ENCODE measurements around the gene GAB2. TPM values are rescaled to one million over a fixed set of nuclear protein-coding genes. Genes with fewer than 3 reads are reported as not detected.
"Not testable (repeated sequence)": the region's sequence is repeated elsewhere in the genome, so short reads cannot be mapped to it uniquely, and the experiment has no call there.

The GAB2 gene
- total RNA-seq, 3 donors from 2014 or later: 1.9 to 3.2 (median 3.2) TPM

- Mint-ChIP-seq H3K27me3 (ENCODE audit: low read depth) (no peaks in the 10 kb centered on the region), H3K36me3 (ENCODE audit: insufficient read depth) (no peaks in the 10 kb centered on the region), H3K9me3 (peaks cover 7% of the 10 kb centered on the region), H3K4me3 (no peak overlapping the region), H3K4me1 (ENCODE audit: low read depth) (no peaks in the 10 kb centered on the region)
- ATAC-seq: no peak
- no peak for DNase-seq
These were observed 40.8 kb downstream of the GAB2 start for GRCh38 chr11:78376858-78377257.

- H3K9me3 Mint-ChIP-seq: peaks cover 7% of the 10 kb centered on the region
- no peaks in the 10 kb centered on the region for H3K27me3 Mint-ChIP-seq (ENCODE audit: low read depth)
- no peak overlapping the region for H3K4me3 Mint-ChIP-seq
- H3K36me3 Mint-ChIP-seq (ENCODE audit: insufficient read depth): no peaks in the 10 kb centered on the region
- ATAC-seq: no peak
- no peak for DNase-seq
- no peaks in the 10 kb centered on the region for H3K4me1 Mint-ChIP-seq (ENCODE audit: low read depth)
These were observed 42.7 kb downstream of the GAB2 start for GRCh38 chr11:78374917-78375316.

DNA sequence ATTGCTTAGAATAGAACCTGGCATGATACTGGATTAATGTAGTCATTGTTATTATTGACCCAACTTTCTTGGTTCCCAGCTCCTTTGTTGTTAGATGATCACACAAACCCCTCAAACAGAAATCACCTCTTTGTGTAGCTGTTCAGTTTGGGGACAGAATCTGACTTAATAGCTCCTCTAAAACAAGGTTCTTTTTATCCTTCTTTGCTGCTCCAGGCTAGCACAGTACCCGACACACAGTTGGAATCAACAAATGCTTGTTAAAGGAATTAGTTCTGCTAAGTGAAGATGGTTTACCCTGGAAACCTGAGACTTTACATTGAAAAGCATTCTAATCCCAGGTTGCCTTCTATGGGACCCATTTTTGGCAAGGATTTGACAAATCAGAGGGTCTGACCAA lies 43.9 kb downstream of the GAB2 start:
- no peak overlapping the region for H3K4me3 Mint-ChIP-seq
- DNase-seq: no peak
- no peaks in the 10 kb centered on the region for H3K4me1 Mint-ChIP-seq (ENCODE audit: low read depth)
- no peaks in the 10 kb centered on the region for H3K27me3 Mint-ChIP-seq (ENCODE audit: low read depth)
- H3K36me3 Mint-ChIP-seq (ENCODE audit: insufficient read depth): no peaks in the 10 kb centered on the region
- ATAC-seq: no peak
- H3K9me3 Mint-ChIP-seq: peaks cover 7% of the 10 kb centered on the region

DNA sequence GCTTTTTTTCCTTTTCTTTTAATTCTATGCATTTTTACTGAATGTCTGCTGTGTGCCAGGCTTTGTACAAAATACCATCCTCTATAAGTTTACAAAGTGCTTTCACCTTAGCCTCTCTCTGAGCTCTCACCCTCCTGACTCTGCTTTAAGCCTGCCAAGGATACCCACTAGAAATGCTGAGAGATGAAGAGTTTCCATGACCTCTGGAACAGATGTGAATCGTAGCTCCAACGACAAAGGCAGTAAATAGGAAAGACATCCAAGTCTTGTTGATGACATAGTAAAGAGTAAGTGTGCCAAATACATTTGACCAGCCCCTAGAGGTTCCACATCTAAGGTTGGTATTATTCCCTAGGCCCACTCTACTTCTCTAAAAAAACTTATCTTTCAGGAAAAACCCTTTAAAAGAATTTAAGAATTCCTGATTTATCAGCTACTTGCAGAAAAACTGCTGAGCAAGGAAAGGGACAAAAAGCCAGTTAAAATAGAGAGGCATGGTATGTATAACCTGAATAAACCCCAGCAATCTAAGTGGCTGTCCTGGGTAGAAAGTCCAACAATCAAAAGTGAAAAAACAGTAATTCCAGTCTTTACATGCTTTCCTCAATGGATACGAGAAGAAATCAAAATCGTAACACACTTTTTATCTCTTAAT lies 45.4 kb downstream of the GAB2 start:
- H3K36me3 Mint-ChIP-seq (ENCODE audit: insufficient read depth): no peaks in the 10 kb centered on the region
- DNase-seq (no peak), ATAC-seq (no peak)

GRCh38 chr11:78371221-78371891 lies 46.3 kb downstream of the GAB2 start:
- Mint-ChIP-seq H3K9me3 (peaks cover under 1% of the 10 kb centered on the region), H3K27me3 (ENCODE audit: low read depth) (no peaks in the 10 kb centered on the region), H3K4me1 (ENCODE audit: low read depth) (no peaks in the 10 kb centered on the region), H3K36me3 (ENCODE audit: insufficient read depth) (no peaks in the 10 kb centered on the region), H3K4me3 (no peak overlapping the region)
- ATAC-seq (no peak), DNase-seq (no peak)

More for the DNA sequence above, 45.4 kb downstream of the GAB2 start:
- peaks cover 7% of the 10 kb centered on the region for H3K9me3 Mint-ChIP-seq
- no peak overlapping the region for H3K4me3 Mint-ChIP-seq
- H3K27me3 Mint-ChIP-seq (ENCODE audit: low read depth): no peaks in the 10 kb centered on the region
- no peaks in the 10 kb centered on the region for H3K4me1 Mint-ChIP-seq (ENCODE audit: low read depth)

- Mint-ChIP-seq H3K9me3 (no peaks in the 10 kb centered on the region), H3K4me3 (no peak overlapping the region)
- ATAC-seq: no peak
These were observed 47.0 kb downstream of the GAB2 start for GRCh38 chr11:78370406-78371172.

DNA sequence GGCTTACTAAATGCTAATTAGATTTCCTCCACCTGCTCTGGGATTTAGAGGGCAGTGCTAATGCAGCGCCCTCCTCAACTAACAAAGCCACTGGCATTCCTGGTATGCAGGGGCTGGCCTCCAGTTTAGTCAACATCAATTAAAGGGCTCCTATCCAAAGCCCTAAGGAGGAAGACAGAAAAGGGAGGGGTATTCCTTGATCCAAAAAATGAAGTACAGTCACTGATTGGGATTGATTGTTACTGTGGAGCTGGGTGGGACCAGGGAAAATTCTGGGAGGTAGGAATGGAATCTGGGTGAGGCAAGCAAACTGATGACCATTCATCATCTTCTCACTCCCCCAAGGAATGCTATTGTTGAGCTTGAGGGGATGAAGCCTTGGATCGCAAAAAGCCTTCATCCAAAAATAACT lies 52.2 kb downstream of the GAB2 start:
- Mint-ChIP-seq H3K9me3 (no peaks in the 10 kb centered on the region), H3K36me3 (ENCODE audit: insufficient read depth) (no peaks in the 10 kb centered on the region), H3K4me3 (no peak overlapping the region), H3K4me1 (ENCODE audit: low read depth) (no peaks in the 10 kb centered on the region), H3K27me3 (ENCODE audit: low read depth) (no peaks in the 10 kb centered on the region)
- DNase-seq (no peak), ATAC-seq (no peak)

More at GRCh38 chr11:78370406-78371172, 47.0 kb downstream of the GAB2 start:
- Mint-ChIP-seq H3K27me3 (ENCODE audit: low read depth) (no peaks in the 10 kb centered on the region), H3K4me1 (ENCODE audit: low read depth) (no peaks in the 10 kb centered on the region), H3K36me3 (ENCODE audit: insufficient read depth) (no peaks in the 10 kb centered on the region)
- no peak for DNase-seq

DNA sequence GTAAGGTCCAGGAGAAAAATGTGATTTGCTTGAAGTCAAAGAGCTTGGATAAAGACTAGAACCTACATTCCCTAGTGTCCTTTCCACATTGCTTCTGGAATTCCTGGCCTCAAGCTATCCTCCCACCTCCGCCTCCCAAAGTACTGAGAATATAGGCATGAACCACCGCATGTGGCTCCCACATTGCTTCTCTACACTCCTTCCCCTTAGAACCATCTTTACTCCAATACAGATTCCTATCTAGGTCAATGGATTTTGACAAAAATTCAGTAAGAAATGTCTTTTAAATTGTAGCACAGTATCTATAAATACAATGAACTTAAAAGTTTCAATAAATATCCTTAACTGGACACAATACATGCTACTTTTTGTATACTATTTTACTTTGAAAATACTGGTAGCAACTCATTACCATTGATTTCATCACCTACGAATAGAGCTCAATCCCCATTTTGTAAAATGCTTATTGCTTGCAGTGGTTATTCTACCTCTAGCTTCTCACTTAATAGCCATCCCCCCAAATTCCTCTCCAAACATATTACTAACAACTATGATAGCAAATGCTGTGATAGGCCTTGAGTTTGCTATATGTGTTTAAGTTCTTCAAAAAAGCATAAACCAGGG lies 53.4 kb downstream of the GAB2 start:
- Mint-ChIP-seq H3K27me3 (ENCODE audit: low read depth) (no peaks in the 10 kb centered on the region), H3K4me1 (ENCODE audit: low read depth) (no peaks in the 10 kb centered on the region), H3K4me3 (no peak overlapping the region), H3K9me3 (no peaks in the 10 kb centered on the region), H3K36me3 (ENCODE audit: insufficient read depth) (no peaks in the 10 kb centered on the region)
- no peak for DNase-seq
- ATAC-seq: no peak

- Mint-ChIP-seq H3K4me1 (ENCODE audit: low read depth) (no peaks in the 10 kb centered on the region), H3K9me3 (no peaks in the 10 kb centered on the region)
- no peak for DNase-seq
These were observed 54.5 kb downstream of the GAB2 start for GRCh38 chr11:78363024-78363619.

DNA sequence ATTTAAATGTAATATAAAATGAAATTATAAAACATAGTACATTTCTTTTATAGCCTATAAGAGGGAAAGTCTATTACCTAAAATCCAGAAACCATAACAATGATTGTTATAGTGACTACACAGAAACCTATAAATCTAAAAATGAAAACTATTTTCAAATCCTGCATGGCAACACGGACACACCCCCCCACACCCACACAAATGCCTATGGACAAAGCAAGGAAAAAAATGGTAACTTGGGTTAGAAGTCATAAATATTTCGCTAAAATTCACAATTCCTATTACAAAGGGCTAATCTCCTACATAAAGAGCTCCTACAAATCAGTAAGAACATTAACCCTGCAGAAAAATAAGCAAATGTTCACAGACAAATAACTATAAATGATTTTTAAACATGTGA lies 56.4 kb downstream of the GAB2 start:
- H3K4me3 Mint-ChIP-seq: no peak overlapping the region
- no peaks in the 10 kb centered on the region for H3K4me1 Mint-ChIP-seq (ENCODE audit: low read depth)
- no peaks in the 10 kb centered on the region for H3K9me3 Mint-ChIP-seq
- no peak for DNase-seq
- ATAC-seq: no peak
- H3K36me3 Mint-ChIP-seq (ENCODE audit: insufficient read depth): no peaks in the 10 kb centered on the region
- H3K27me3 Mint-ChIP-seq (ENCODE audit: low read depth): no peaks in the 10 kb centered on the region

More at GRCh38 chr11:78363024-78363619, 54.5 kb downstream of the GAB2 start:
- no peaks in the 10 kb centered on the region for H3K36me3 Mint-ChIP-seq (ENCODE audit: insufficient read depth)
- H3K27me3 Mint-ChIP-seq (ENCODE audit: low read depth): no peaks in the 10 kb centered on the region
- no peak for ATAC-seq
- H3K4me3 Mint-ChIP-seq: no peak overlapping the region

- ATAC-seq: no peak
- Mint-ChIP-seq H3K36me3 (ENCODE audit: insufficient read depth) (no peaks in the 10 kb centered on the region), H3K4me3 (no peak overlapping the region), H3K9me3 (no peaks in the 10 kb centered on the region), H3K27me3 (ENCODE audit: low read depth) (no peaks in the 10 kb centered on the region), H3K4me1 (ENCODE audit: low read depth) (no peaks in the 10 kb centered on the region)
- no peak for DNase-seq
These were observed 57.7 kb downstream of the GAB2 start for GRCh38 chr11:78359921-78360320.

- H3K4me1 Mint-ChIP-seq (ENCODE audit: low read depth); H3K36me3 Mint-ChIP-seq (ENCODE audit: insufficient read depth); H3K27me3 Mint-ChIP-seq (ENCODE audit: low read depth); ATAC-seq; DNase-seq; H3K9me3 Mint-ChIP-seq; H3K4me3 Mint-ChIP-seq: not testable (repeated sequence)
These were observed 59.7 kb downstream of the GAB2 start for GRCh38 chr11:78357924-78358323.

DNA sequence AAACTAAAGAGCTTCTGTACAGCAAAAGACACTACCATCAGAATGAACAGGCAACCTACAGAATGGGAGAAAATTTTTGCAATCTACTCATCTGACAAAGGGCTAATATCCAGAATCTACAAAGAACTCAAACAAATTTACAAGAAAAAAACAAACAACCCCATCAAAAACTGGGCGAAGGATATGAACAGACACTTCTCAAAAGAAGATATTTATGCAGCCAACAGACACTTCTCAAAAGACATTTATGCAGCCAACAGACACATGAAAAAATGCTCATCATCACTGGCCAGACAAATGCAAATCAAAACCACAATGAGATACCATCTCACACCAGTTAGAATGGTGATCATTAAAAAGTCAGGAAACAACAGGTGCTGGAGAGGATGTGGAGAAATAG lies 60.2 kb downstream of the GAB2 start:
- ATAC-seq; DNase-seq; H3K9me3 Mint-ChIP-seq; H3K36me3 Mint-ChIP-seq (ENCODE audit: insufficient read depth); H3K4me1 Mint-ChIP-seq (ENCODE audit: low read depth); H3K4me3 Mint-ChIP-seq; H3K27me3 Mint-ChIP-seq (ENCODE audit: low read depth): not testable (repeated sequence)

DNA sequence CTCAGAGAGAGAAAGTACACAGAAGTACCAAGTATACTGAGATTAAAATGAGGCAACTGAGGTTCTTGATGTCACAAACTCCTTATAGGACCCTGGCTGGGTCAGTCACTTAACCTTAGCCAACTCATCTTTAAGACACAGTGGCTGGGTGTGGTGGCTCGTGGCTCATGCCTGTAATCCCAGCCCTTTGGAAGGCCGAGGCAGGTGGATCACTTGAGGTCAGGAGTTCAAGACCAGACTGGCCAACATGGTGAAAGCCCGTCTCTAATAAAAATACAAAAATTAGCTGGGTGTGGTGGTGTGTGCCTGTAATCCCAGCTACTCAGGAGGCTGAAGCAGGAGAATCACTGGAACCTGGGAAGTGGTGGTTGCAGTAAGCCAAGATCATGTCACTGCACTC lies 61.9 kb downstream of the GAB2 start:
- H3K9me3 Mint-ChIP-seq; DNase-seq; ATAC-seq; H3K4me1 Mint-ChIP-seq (ENCODE audit: low read depth); H3K36me3 Mint-ChIP-seq (ENCODE audit: insufficient read depth); H3K4me3 Mint-ChIP-seq; H3K27me3 Mint-ChIP-seq (ENCODE audit: low read depth): not testable (repeated sequence)
